Measurements from ENCODE around the gene ENAH. TPM values are rescaled to one million over a fixed set of nuclear protein-coding genes. Genes with fewer than 3 reads are reported as not detected.
"Not testable (repeated sequence)": the region's sequence is repeated elsewhere in the genome, so short reads cannot be mapped to it uniquely, and the experiment has no call there.

The ENAH gene
- total and polyA plus RNA-seq, 2 donors (not counting 1 experiment from before 2014, with no cell fraction given) = 85.0 to 210 TPM

DNA sequence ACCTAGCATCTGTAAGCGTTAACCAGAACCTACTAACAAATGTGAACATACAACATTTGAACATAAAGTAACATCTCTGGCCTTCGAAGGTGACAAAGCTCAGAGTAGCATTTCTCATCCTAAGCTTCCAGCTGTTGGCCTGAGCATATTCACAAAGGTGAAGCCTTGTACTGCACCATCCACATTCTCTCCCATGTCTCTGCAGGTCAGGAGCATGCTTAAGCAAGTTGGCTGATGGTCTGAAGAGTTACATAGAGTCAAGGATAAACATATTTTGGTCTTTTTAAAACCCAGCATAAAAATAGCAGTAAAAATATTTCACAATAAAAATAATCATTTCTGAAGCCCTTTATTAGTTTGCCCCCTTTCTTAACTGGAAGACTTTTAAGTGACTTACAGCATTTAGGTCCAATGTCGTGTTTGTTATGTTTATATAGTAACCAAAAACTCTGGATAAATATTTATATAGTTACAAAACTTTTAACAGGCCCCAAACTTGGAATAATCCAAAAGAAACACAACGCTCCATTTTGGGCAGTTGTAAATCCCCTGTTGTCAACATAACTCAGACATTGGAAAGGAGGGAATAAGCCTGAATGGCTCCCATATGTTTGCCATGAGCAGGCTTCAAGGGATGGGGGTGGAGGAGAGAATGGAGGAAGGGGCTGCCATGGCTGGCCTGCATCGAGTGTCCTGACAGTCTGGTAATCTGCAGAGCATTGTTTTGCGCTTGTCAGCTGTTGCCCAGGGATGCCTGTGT lies 42.8 kb upstream of the ENAH start:
- TF ChIP-seq, protein P1, sequence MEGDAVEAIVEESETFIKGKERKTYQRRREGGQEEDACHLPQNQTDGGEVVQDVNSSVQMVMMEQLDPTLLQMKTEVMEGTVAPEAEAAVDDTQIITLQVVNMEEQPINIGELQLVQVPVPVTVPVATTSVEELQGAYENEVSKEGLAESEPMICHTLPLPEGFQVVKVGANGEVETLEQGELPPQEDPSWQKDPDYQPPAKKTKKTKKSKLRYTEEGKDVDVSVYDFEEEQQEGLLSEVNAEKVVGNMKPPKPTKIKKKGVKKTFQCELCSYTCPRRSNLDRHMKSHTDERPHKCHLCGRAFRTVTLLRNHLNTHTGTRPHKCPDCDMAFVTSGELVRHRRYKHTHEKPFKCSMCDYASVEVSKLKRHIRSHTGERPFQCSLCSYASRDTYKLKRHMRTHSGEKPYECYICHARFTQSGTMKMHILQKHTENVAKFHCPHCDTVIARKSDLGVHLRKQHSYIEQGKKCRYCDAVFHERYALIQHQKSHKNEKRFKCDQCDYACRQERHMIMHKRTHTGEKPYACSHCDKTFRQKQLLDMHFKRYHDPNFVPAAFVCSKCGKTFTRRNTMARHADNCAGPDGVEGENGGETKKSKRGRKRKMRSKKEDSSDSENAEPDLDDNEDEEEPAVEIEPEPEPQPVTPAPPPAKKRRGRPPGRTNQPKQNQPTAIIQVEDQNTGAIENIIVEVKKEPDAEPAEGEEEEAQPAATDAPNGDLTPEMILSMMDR (conservative IDR thresholded peaks at IDR 0.05 in 1 of 2, IDR thresholded peaks at IDR 0.05 in 1 of 2; ENCODE audit: low read depth in 1 of 2, low read length in 2 of 2) = no peak
- Histone ChIP-seq H3K27ac (ENCODE audit: insufficient read depth, low read length) (no peak overlapping the region), H3K4me1 (ENCODE audit: control insufficient read depth, extremely low read depth, insufficient read depth, low read length) (peaks cover 4% of the 10 kb centered on the region), H3K79me2 (ENCODE audit: control insufficient read depth, insufficient read depth, low read length) (no peaks in the 10 kb centered on the region), H3K27me3 (ENCODE audit: control insufficient read depth, insufficient read depth, low read length) (no peaks in the 10 kb centered on the region), H4K20me1 (ENCODE audit: control insufficient read depth, extremely low read depth, insufficient read depth, low read length) (no peaks in the 10 kb centered on the region), H3K36me3 (ENCODE audit: control insufficient read depth, insufficient read depth, low read length) (no peaks in the 10 kb centered on the region), H3K9me3 (ENCODE audit: control insufficient read depth, insufficient read depth, low read depth, low read length) (no peaks in the 10 kb centered on the region), H3K4me2 (ENCODE audit: extremely low read depth, insufficient read depth, low read length) (no peak overlapping the region), H2AFZ (ENCODE audit: low read length) (no peak overlapping the region), H3K4me3 (replicated peaks in 1 of 4; ENCODE audit: control extremely low read depth in 1 of 4, insufficient read depth in 1 of 4, low read depth in 3 of 4, low read length in 4 of 4) (no peak overlapping the region), H3K9ac (ENCODE audit: insufficient read depth, low read length) (no peak overlapping the region)
- DNase-seq (ENCODE audit: low read depth in 2 of 2) = peak in 1 of 2 donors; percentile 80

DNA sequence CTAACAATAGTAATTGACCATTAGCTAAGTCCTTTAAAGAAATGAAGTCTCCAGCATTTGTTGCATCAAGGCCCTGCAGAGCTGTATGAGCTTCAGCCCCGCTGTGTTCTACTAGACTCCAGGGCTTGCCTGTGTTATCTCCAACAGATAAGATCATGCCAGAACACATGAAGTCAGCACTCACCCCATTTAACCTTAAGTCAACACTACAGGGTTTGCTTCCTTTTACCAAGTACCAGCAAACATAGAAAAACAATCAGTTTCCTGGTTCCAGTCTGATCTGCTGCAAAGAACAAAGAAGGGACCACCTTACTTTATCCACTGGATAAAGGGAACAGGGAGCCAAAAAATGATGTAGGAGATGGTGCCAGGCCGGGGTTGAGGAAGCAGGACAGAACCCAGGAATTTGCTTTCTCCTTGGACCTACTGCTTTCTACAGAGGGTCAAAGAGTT lies 41.3 kb upstream of the ENAH start:
- Histone ChIP-seq H3K79me2 (ENCODE audit: control insufficient read depth, insufficient read depth, low read length) (no peaks in the 10 kb centered on the region), H3K4me3 (replicated peaks in 1 of 4; ENCODE audit: control extremely low read depth in 1 of 4, insufficient read depth in 1 of 4, low read depth in 3 of 4, low read length in 4 of 4) (no peak overlapping the region), H3K4me2 (ENCODE audit: extremely low read depth, insufficient read depth, low read length) (no peak overlapping the region), H3K27ac (ENCODE audit: insufficient read depth, low read length) (no peak overlapping the region), H2AFZ (ENCODE audit: low read length) (no peak overlapping the region), H3K27me3 (ENCODE audit: control insufficient read depth, insufficient read depth, low read length) (no peaks in the 10 kb centered on the region), H3K9me3 (ENCODE audit: control insufficient read depth, insufficient read depth, low read depth, low read length) (no peaks in the 10 kb centered on the region), H4K20me1 (ENCODE audit: control insufficient read depth, extremely low read depth, insufficient read depth, low read length) (no peaks in the 10 kb centered on the region), H3K36me3 (ENCODE audit: control insufficient read depth, insufficient read depth, low read length) (no peaks in the 10 kb centered on the region), H3K4me1 (ENCODE audit: control insufficient read depth, extremely low read depth, insufficient read depth, low read length) (no peaks in the 10 kb centered on the region), H3K9ac (ENCODE audit: insufficient read depth, low read length) (no peak overlapping the region)
- TF ChIP-seq EZH2 (IDR thresholded peaks at IDR 0.05; ENCODE audit: low read length, missing control alignments) = no peak
- TF ChIP-seq, protein P1 (conservative IDR thresholded peaks at IDR 0.05 in 1 of 2, IDR thresholded peaks at IDR 0.05 in 1 of 2; ENCODE audit: low read depth in 1 of 2, low read length in 2 of 2) = no peak
- peak; percentile 56 to 87 for DNase-seq (ENCODE audit: low read depth in 2 of 2)

- H3K4me3 ChIP-seq (replicated peaks in 1 of 4; ENCODE audit: control extremely low read depth in 1 of 4, insufficient read depth in 1 of 4, low read depth in 3 of 4, low read length in 4 of 4); H3K4me2 ChIP-seq (ENCODE audit: extremely low read depth, insufficient read depth, low read length); H3K79me2 ChIP-seq (ENCODE audit: control insufficient read depth, insufficient read depth, low read length); H3K27ac ChIP-seq (ENCODE audit: insufficient read depth, low read length); H3K4me1 ChIP-seq (ENCODE audit: control insufficient read depth, extremely low read depth, insufficient read depth, low read length); H3K9ac ChIP-seq (ENCODE audit: insufficient read depth, low read length); H4K20me1 ChIP-seq (ENCODE audit: control insufficient read depth, extremely low read depth, insufficient read depth, low read length); H3K36me3 ChIP-seq (ENCODE audit: control insufficient read depth, insufficient read depth, low read length); DNase-seq (ENCODE audit: low read depth in 2 of 2); H3K27me3 ChIP-seq (ENCODE audit: control insufficient read depth, insufficient read depth, low read length); H3K9me3 ChIP-seq (ENCODE audit: control insufficient read depth, insufficient read depth, low read depth, low read length); H2AFZ ChIP-seq (ENCODE audit: low read length): not testable (repeated sequence)
Measured at GRCh38 chr1:225693697-225694096, 40.8 kb upstream of the ENAH start.

Data from fibroblast of lung (primary cell).